HEK293 (cell line): Measurements from ENCODE around the gene KLC4.
A peak's percentile ranks its signal among the peaks of the same experiment; 100 is the strongest.

Experiments
- BCL11A ChIP-seq: fragments of 450-650 bp; formaldehyde crosslinking; IDR thresholded peaks from 2 replicates; pipeline ENCODE4 v1.5.1; 2016; ENCODE audit warnings: low read depth, missing biosample characterization, missing genetic modification characterization
- BCL11B ChIP-seq: fragments of 450-650 bp; formaldehyde crosslinking; IDR thresholded peaks from 2 replicates; pipeline ENCODE4 v1.5.1; 2016; ENCODE audit warnings: low read depth, missing biosample characterization, missing genetic modification characterization
- GFI1B ChIP-seq: fragments of 450-650 bp; formaldehyde crosslinking; IDR thresholded peaks from 2 replicates; pipeline ENCODE4 v1.5.1; 2016; ENCODE audit warnings: missing biosample characterization, missing genetic modification characterization
- GLIS1 ChIP-seq: fragments of 450-650 bp; formaldehyde crosslinking; IDR thresholded peaks from 2 replicates; pipeline ENCODE4 v1.5.1; 2016; ENCODE audit warnings: missing biosample characterization, missing genetic modification characterization
- GLIS2 ChIP-seq: fragments of 450-650 bp; formaldehyde crosslinking; IDR thresholded peaks from 2 replicates; pipeline ENCODE4 v1.5.1; 2016; ENCODE audit warnings: missing biosample characterization, missing genetic modification characterization
- KLF1 ChIP-seq: fragments of 450-650 bp; formaldehyde crosslinking; IDR thresholded peaks from 2 replicates; pipeline ENCODE4 v1.5.1; 2016; ENCODE audit warnings: missing biosample characterization, missing genetic modification characterization
- PRDM4 ChIP-seq: fragments of 450-650 bp; formaldehyde crosslinking; IDR thresholded peaks from 2 replicates; pipeline ENCODE4 v1.5.1; 2017; ENCODE audit warnings: missing biosample characterization, missing genetic modification characterization
- SCRT1 ChIP-seq: fragments of 450-650 bp; formaldehyde crosslinking; IDR thresholded peaks from 2 replicates; pipeline ENCODE4 v1.5.1; 2016; ENCODE audit warnings: missing biosample characterization, missing genetic modification characterization, borderline replicate concordance
- SP7 ChIP-seq: fragments of 450-650 bp; formaldehyde crosslinking; IDR thresholded peaks from 2 replicates; pipeline ENCODE4 v1.5.1; 2016; ENCODE audit warnings: missing biosample characterization, missing genetic modification characterization
- ZBTB17 ChIP-seq: fragments of 450-650 bp; formaldehyde crosslinking; IDR thresholded peaks from 2 replicates; pipeline ENCODE4 v1.5.1; 2016; ENCODE audit warnings: missing biosample characterization, missing genetic modification characterization
- ZBTB21 ChIP-seq: fragments of 450-650 bp; formaldehyde crosslinking; IDR thresholded peaks from 2 replicates; pipeline ENCODE4 v1.5.1; 2017; ENCODE audit warnings: missing biosample characterization, missing genetic modification characterization
- ZBTB48 ChIP-seq: fragments of 450-650 bp; formaldehyde crosslinking; IDR thresholded peaks from 2 replicates; pipeline ENCODE4 v1.5.1; 2016; ENCODE audit warnings: missing biosample characterization, missing genetic modification characterization
- ZEB2 ChIP-seq: fragments of 450-650 bp; formaldehyde crosslinking; IDR thresholded peaks from 2 replicates; pipeline ENCODE4 v1.5.1; 2016; ENCODE audit warnings: missing biosample characterization, missing genetic modification characterization
- ZFP41 ChIP-seq: fragments of 450-650 bp; formaldehyde crosslinking; IDR thresholded peaks from 2 replicates; pipeline ENCODE4 v1.5.1; 2016; ENCODE audit warnings: missing biosample characterization, missing genetic modification characterization, borderline replicate concordance
- ZFP69B ChIP-seq: fragments of 450-650 bp; formaldehyde crosslinking; IDR thresholded peaks from 2 replicates; pipeline ENCODE4 v1.5.1; 2016; ENCODE audit warnings: missing biosample characterization, missing genetic modification characterization
- ZNF24 ChIP-seq: fragments of 450-650 bp; formaldehyde crosslinking; IDR thresholded peaks from 2 replicates; pipeline ENCODE4 v1.5.1; 2016; ENCODE audit warnings: missing biosample characterization, missing genetic modification characterization
- ZNF302 ChIP-seq: fragments of 450-650 bp; formaldehyde crosslinking; IDR thresholded peaks from 2 replicates; pipeline ENCODE4 v1.5.1; 2016; ENCODE audit warnings: missing biosample characterization, missing genetic modification characterization, low read depth
- ZNF335 ChIP-seq: fragments of 450-650 bp; formaldehyde crosslinking; conservative IDR thresholded peaks from 2 replicates; pipeline ENCODE4 v1.5.1; 2016; ENCODE audit warnings: missing biosample characterization, missing genetic modification characterization
- ZNF354C ChIP-seq: fragments of 450-650 bp; formaldehyde crosslinking; IDR thresholded peaks from 2 replicates; pipeline ENCODE4 v1.5.1; 2016; ENCODE audit warnings: missing biosample characterization, missing genetic modification characterization, low read depth, borderline replicate concordance
- ZNF362 ChIP-seq: fragments of 450-650 bp; formaldehyde crosslinking; IDR thresholded peaks from 2 replicates; pipeline ENCODE4 v1.5.1; 2016; ENCODE audit warnings: missing biosample characterization, missing genetic modification characterization
- ZNF366 ChIP-seq: fragments of 450-650 bp; formaldehyde crosslinking; conservative IDR thresholded peaks from 2 replicates; pipeline ENCODE4 v1.5.1; 2016; ENCODE audit warnings: missing biosample characterization, missing genetic modification characterization
- ZNF530 ChIP-seq: fragments of 450-650 bp; formaldehyde crosslinking; IDR thresholded peaks from 2 replicates; pipeline ENCODE4 v1.5.1; 2016; ENCODE audit warnings: low read depth, missing biosample characterization, missing genetic modification characterization
- ZNF561 ChIP-seq: fragments of 450-650 bp; IDR thresholded peaks from 2 replicates; pipeline ENCODE4 v1.5.1; 2018; ENCODE audit warnings: missing biosample characterization, missing genetic modification characterization, borderline replicate concordance
- ZNF571 ChIP-seq: fragments of 450-650 bp; formaldehyde crosslinking; IDR thresholded peaks from 2 replicates; pipeline ENCODE4 v1.5.0; 2017; ENCODE audit warnings: missing biosample characterization, missing genetic modification characterization
- ZNF600 ChIP-seq: fragments of 450-650 bp; formaldehyde crosslinking; IDR thresholded peaks from 2 replicates; pipeline ENCODE4 v1.5.1; 2016; ENCODE audit warnings: missing biosample characterization, missing genetic modification characterization
- ZNF629 ChIP-seq: fragments of 450-650 bp; formaldehyde crosslinking; IDR thresholded peaks from 2 replicates; pipeline ENCODE4 v1.5.1; 2017; ENCODE audit warnings: missing biosample characterization, missing genetic modification characterization
- ZNF776 ChIP-seq: fragments of 450-650 bp; formaldehyde crosslinking; IDR thresholded peaks from 2 replicates; pipeline ENCODE4 v1.5.0; 2017; ENCODE audit warnings: missing biosample characterization, missing genetic modification characterization, borderline replicate concordance
- ZXDB ChIP-seq: fragments of 450-650 bp; formaldehyde crosslinking; IDR thresholded peaks from 2 replicates; pipeline ENCODE4 v1.5.1; 2016; ENCODE audit warnings: missing biosample characterization, missing genetic modification characterization
- TF ChIP-seq, protein P1 (sequence below): fragments of 450-650 bp; formaldehyde crosslinking; IDR thresholded peaks from 2 replicates; pipeline ENCODE4 v1.5.1; 2016; ENCODE audit warnings: missing biosample characterization, missing genetic modification characterization
- TF ChIP-seq, protein P2 (sequence below): fragments of 450-650 bp; formaldehyde crosslinking; IDR thresholded peaks from 2 replicates; pipeline ENCODE4 v1.5.1; 2017; ENCODE audit warnings: missing biosample characterization, missing genetic modification characterization
- TF ChIP-seq, protein P3 (sequence below): IDR thresholded peaks from 2 replicates; pipeline ENCODE4 v1.6.1; 2011; ENCODE audit warnings: mild to moderate bottlenecking, low read depth, low read length, borderline replicate concordance

KLC4 gene

GRCh38 chr6:43120944-43121913 is 61.8 kb downstream of the KLC4 start (continued):
- TF ChIP-seq, protein P1, sequence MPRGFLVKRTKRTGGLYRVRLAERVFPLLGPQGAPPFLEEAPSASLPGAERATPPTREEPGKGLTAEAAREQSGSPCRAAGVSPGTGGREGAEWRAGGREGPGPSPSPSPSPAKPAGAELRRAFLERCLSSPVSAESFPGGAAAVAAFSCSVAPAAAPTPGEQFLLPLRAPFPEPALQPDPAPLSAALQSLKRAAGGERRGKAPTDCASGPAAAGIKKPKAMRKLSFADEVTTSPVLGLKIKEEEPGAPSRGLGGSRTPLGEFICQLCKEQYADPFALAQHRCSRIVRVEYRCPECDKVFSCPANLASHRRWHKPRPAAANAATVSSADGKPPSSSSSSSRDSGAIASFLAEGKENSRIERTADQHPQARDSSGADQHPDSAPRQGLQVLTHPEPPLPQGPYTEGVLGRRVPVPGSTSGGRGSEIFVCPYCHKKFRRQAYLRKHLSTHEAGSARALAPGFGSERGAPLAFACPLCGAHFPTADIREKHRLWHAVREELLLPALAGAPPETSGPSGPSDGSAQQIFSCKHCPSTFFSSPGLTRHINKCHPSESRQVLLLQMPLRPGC (tag by site-specific recombination): peak; percentile 65; the same call in 1 of the 2 replicates
- TF ChIP-seq ZNF571: no peak
- TF ChIP-seq ZNF530 (tag by site-specific recombination): no peak
- peak; percentile 39; the same call in 1 of the 2 replicates for TF ChIP-seq ZFP69B (tag by site-specific recombination)
- TF ChIP-seq ZNF362 (tag by site-specific recombination): peak; percentile 94
- peak; percentile 67 for TF ChIP-seq GLIS1 (tag by site-specific recombination)
- no peak for TF ChIP-seq ZXDB
- TF ChIP-seq KLF1 (tag by site-specific recombination): no peak
- peak; percentile 58 for TF ChIP-seq GLIS2 (tag by site-specific recombination)
- TF ChIP-seq ZNF600 (tag by site-specific recombination): peak; percentile 67
- peak; percentile 88 for TF ChIP-seq ZNF629 (tag by site-specific recombination)
- peak; percentile 50; the same call in 1 of the 2 replicates for TF ChIP-seq ZBTB17 (tag by site-specific recombination)
- TF ChIP-seq ZNF24: no peak
- TF ChIP-seq ZNF776 (tag by site-specific recombination): no peak
- TF ChIP-seq ZNF561 (tag by site-specific recombination): no peak
- TF ChIP-seq SCRT1 (tag by site-specific recombination): no peak
- TF ChIP-seq ZFP41 (tag by site-specific recombination): no peak
- TF ChIP-seq, protein P2, sequence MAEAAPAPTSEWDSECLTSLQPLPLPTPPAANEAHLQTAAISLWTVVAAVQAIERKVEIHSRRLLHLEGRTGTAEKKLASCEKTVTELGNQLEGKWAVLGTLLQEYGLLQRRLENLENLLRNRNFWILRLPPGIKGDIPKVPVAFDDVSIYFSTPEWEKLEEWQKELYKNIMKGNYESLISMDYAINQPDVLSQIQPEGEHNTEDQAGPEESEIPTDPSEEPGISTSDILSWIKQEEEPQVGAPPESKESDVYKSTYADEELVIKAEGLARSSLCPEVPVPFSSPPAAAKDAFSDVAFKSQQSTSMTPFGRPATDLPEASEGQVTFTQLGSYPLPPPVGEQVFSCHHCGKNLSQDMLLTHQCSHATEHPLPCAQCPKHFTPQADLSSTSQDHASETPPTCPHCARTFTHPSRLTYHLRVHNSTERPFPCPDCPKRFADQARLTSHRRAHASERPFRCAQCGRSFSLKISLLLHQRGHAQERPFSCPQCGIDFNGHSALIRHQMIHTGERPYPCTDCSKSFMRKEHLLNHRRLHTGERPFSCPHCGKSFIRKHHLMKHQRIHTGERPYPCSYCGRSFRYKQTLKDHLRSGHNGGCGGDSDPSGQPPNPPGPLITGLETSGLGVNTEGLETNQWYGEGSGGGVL (tag by site-specific recombination): 0 out of 2 replicates have a peak, but pooled peaks have one; percentile 21
- TF ChIP-seq ZNF335 (tag by site-specific recombination): no peak; the same call in 1 of the 2 replicates
- TF ChIP-seq BCL11B (tag by site-specific recombination): no peak; the same call in 1 of the 2 replicates
- 0 out of 2 replicates have a peak, but pooled peaks have one; percentile 10 for TF ChIP-seq BCL11A (tag by site-specific recombination)
- TF ChIP-seq, protein P3, sequence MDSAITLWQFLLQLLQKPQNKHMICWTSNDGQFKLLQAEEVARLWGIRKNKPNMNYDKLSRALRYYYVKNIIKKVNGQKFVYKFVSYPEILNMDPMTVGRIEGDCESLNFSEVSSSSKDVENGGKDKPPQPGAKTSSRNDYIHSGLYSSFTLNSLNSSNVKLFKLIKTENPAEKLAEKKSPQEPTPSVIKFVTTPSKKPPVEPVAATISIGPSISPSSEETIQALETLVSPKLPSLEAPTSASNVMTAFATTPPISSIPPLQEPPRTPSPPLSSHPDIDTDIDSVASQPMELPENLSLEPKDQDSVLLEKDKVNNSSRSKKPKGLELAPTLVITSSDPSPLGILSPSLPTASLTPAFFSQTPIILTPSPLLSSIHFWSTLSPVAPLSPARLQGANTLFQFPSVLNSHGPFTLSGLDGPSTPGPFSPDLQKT: no peak
- TF ChIP-seq ZNF366: 0 out of 2 replicates have a peak, but pooled peaks have one; percentile 30
- 0 out of 2 replicates have a peak, but pooled peaks have one; percentile 20 for TF ChIP-seq SP7 (tag by site-specific recombination)
- TF ChIP-seq PRDM4 (tag by site-specific recombination): no peak
- TF ChIP-seq ZNF354C (tag by site-specific recombination): no peak
- TF ChIP-seq GFI1B: no peak
- no peak for TF ChIP-seq ZNF302 (tag by site-specific recombination)
- peak; percentile 84 for TF ChIP-seq ZBTB48 (tag by site-specific recombination)
- peak; percentile 83; the same call in 1 of the 2 replicates for TF ChIP-seq ZEB2
- peak; percentile 69; the same call in 1 of the 2 replicates for TF ChIP-seq ZBTB21 (tag by site-specific recombination)
